K562 (cell line): ENCODE data around the gene IGF2BP1.

Experiments used
- ZBTB7A ChIP-seq: IDR thresholded peaks from 2 replicates; pipeline ENCODE4 v1.6.1; 2011; ENCODE audit warnings: low read depth, mild to moderate bottlenecking, low read length, moderate library complexity, borderline replicate concordance; ENCODE audit not compliant: control insufficient read depth
- ZFP1 ChIP-seq: fragments of 450-650 bp; formaldehyde crosslinking; IDR thresholded peaks from 2 replicates; pipeline ENCODE4 v1.4.0; 2020; ENCODE audit warnings: mild to moderate bottlenecking, mixed read lengths

DNA sequence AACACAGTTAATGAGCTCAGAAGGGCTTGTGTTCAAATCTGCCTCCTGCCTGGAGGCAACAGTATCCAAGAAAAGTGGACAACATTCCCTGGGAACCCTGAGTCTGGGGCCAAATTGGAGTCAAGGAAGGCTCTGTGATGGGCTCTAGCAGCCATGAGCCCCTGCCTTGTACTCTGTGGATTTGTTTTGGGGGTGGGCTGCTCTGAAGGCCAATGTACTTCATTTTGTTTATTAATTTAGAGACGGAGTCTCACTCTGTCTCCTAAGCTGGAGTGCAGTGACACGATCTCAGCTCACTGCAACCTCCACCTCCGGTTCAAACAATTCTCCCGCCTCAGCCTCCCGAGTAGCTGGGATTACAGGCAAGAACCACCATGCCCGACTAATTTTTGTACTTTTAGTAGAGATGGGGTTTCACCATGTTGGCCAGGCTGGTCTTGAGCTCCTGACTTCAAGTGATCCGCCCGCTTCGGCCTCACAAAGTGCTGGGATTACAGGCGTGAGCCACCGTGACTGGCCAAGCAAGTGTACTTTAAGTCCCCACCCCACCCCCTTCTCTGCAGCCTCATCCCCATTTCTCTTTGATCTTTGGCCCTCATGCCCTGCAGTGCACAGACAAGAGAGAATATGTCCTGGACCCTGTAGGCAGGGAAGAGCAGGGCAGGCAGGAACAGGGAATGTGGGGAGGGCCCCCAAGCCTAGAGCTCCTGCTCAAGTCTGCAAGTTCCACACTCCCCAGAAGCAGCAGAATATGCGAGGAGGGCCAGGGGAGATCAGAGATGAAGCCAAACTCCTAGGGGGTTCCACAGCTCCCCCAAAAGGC lies 26.1 kb upstream of the IGF2BP1 start:
- no peak for TF ChIP-seq ZBTB7A
- no peak for TF ChIP-seq ZFP1 (CRISPR knock-in tag)
